ENCODE results near the gene AMPD2. TPM values are rescaled to one million over a fixed set of nuclear protein-coding genes. Genes with fewer than 3 reads are reported as not detected.

AMPD2 gene
- total and polyA plus RNA-seq, 4 donors: 19.2 to 87.4 (median 22.7) TPM

DNA sequence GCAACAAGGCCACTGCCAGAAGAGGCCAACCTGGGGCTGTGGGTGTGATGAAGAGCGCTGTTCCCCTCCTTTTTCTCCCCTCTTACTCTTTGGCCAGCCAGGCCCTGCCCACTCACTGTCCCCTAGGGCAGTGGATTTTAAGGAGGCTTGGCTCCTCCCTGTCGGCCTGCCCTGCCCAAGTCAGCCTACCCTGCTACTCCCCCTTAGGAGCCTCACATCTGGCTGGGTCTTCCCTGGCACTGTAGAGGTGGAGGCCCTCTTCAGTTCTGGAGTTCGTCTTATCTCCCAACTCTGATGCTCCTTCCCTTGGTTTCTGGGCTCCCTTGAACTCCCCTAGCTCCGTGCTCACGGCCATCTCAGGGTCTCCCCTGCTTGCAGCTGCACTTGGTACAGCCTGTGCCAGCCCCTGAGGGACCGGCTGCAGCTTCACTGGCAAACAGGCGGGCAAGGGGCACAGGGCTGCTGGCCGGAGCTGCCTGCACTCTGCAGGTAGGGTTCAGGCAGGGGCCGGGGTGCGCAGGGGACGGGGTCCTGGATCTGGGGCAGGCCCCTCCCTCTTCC is 4.0 kb downstream of the AMPD2 start:
- no peak overlapping the region for H3K9ac ChIP-seq (ENCODE audit: low read depth in 1 of 2, low read length in 2 of 2)
- TF ChIP-seq, protein P1, sequence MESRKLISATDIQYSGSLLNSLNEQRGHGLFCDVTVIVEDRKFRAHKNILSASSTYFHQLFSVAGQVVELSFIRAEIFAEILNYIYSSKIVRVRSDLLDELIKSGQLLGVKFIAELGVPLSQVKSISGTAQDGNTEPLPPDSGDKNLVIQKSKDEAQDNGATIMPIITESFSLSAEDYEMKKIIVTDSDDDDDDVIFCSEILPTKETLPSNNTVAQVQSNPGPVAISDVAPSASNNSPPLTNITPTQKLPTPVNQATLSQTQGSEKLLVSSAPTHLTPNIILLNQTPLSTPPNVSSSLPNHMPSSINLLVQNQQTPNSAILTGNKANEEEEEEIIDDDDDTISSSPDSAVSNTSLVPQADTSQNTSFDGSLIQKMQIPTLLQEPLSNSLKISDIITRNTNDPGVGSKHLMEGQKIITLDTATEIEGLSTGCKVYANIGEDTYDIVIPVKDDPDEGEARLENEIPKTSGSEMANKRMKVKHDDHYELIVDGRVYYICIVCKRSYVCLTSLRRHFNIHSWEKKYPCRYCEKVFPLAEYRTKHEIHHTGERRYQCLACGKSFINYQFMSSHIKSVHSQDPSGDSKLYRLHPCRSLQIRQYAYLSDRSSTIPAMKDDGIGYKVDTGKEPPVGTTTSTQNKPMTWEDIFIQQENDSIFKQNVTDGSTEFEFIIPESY (IDR thresholded peaks at IDR 0.05): no peak
- TF ChIP-seq NR2F2 (IDR thresholded peaks at IDR 0.05) (no peak), JUND (IDR thresholded peaks at IDR 0.05) (no peak), RAD21 (IDR thresholded peaks at IDR 0.05) (no peak), EGR1 (IDR thresholded peaks at IDR 0.05; ENCODE audit: low read depth in 2 of 2) (no peak), RXRA (IDR thresholded peaks at IDR 0.05) (no peak), GABPA (IDR thresholded peaks at IDR 0.05 in 1 of 2, conservative IDR thresholded peaks at IDR 0.05 in 1 of 2) (no peak)
- H3K9me3 ChIP-seq (ENCODE audit: control insufficient read depth in 4 of 4, low read length in 3 of 4): no peaks in the 10 kb centered on the region
- no peak for DNase-seq (ENCODE audit: low spot score)
- H3K4me1 ChIP-seq (ENCODE audit: control insufficient read depth in 4 of 4, insufficient read depth in 4 of 4, low read length in 3 of 4): peaks cover 8 to 46% (median 35%) of the 10 kb centered on the region in 4 donors
- no peak overlapping the region for H3K4me3 ChIP-seq (ENCODE audit: low read depth in 1 of 3, low read length in 3 of 3)
- H3K27me3 ChIP-seq (ENCODE audit: control insufficient read depth in 4 of 4, insufficient read depth in 4 of 4, low read length in 3 of 4): no peaks in the 10 kb centered on the region
- H3K27ac ChIP-seq (ENCODE audit: low read depth in 1 of 2, low read length in 2 of 2): no peak overlapping the region
- 78% methylated on average over 11 of the region's 11 CpGs for WGBS
- H3K36me3 ChIP-seq (ENCODE audit: control insufficient read depth in 4 of 4, insufficient read depth in 3 of 4, low read depth in 1 of 4, low read length in 3 of 4): peaks cover 8 to 29% (median 16%) of the 10 kb centered on the region in 4 donors

DNA sequence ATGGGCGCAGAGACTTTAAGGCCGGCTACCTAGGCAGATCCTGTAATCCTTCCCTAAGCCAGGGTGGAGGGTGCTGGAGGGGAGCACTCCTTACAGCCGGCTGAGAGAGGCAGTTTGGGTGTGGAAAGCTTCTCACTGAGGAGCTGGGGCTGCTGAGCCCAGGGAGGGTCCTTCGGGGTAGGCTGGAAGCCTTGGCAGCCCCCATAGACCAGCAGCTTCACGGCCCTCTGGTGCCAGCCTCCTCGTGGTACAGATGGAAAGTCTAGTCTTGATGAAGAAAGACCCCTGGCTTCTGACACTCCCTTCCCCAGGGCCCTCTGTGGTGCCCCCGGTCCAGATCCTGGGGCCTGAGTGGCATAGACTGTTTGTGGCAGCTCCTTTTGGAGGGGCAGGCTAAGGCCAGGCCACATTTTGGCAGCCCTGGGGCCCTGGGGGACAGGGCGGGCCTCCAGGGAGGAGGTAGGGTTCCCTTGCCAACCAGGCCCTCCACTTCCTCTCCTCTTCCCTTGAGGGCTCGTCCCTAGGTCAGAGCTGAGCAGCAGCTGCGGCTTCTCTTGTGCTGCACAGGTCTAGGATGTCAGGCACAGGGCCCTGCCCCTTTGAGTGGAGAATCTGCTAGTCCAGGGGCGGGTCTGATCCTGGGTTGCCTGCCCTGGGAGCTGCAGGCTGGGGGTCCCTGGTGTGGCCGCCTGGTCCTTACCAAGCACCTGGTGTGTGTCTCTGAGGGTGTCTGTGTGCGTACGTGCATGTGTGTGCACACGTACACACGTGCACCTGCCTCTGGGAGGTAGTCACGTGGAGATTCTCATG is 4.8 kb downstream of the AMPD2 start:
- Histone ChIP-seq H3K4me3 (ENCODE audit: low read depth in 1 of 3, low read length in 3 of 3) (no peak overlapping the region), H3K9me3 (ENCODE audit: control insufficient read depth in 4 of 4, low read length in 3 of 4) (no peaks in the 10 kb centered on the region), H3K27me3 (ENCODE audit: control insufficient read depth in 4 of 4, insufficient read depth in 4 of 4, low read length in 3 of 4) (no peaks in the 10 kb centered on the region), H3K9ac (ENCODE audit: low read depth in 1 of 2, low read length in 2 of 2) (no peak overlapping the region), H3K36me3 (ENCODE audit: control insufficient read depth in 4 of 4, insufficient read depth in 3 of 4, low read depth in 1 of 4, low read length in 3 of 4) (peaks cover 9 to 37% (median 19%) of the 10 kb centered on the region in 4 donors), H3K4me1 (ENCODE audit: control insufficient read depth in 4 of 4, insufficient read depth in 4 of 4, low read length in 3 of 4) (peaks cover 5 to 39% (median 28%) of the 10 kb centered on the region in 4 donors), H3K27ac (ENCODE audit: low read depth in 1 of 2, low read length in 2 of 2) (no peak overlapping the region)
- TF ChIP-seq, protein P2, sequence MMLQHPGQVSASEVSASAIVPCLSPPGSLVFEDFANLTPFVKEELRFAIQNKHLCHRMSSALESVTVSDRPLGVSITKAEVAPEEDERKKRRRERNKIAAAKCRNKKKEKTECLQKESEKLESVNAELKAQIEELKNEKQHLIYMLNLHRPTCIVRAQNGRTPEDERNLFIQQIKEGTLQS (IDR thresholded peaks at IDR 0.05): no peak
- TF ChIP-seq, protein P3, sequence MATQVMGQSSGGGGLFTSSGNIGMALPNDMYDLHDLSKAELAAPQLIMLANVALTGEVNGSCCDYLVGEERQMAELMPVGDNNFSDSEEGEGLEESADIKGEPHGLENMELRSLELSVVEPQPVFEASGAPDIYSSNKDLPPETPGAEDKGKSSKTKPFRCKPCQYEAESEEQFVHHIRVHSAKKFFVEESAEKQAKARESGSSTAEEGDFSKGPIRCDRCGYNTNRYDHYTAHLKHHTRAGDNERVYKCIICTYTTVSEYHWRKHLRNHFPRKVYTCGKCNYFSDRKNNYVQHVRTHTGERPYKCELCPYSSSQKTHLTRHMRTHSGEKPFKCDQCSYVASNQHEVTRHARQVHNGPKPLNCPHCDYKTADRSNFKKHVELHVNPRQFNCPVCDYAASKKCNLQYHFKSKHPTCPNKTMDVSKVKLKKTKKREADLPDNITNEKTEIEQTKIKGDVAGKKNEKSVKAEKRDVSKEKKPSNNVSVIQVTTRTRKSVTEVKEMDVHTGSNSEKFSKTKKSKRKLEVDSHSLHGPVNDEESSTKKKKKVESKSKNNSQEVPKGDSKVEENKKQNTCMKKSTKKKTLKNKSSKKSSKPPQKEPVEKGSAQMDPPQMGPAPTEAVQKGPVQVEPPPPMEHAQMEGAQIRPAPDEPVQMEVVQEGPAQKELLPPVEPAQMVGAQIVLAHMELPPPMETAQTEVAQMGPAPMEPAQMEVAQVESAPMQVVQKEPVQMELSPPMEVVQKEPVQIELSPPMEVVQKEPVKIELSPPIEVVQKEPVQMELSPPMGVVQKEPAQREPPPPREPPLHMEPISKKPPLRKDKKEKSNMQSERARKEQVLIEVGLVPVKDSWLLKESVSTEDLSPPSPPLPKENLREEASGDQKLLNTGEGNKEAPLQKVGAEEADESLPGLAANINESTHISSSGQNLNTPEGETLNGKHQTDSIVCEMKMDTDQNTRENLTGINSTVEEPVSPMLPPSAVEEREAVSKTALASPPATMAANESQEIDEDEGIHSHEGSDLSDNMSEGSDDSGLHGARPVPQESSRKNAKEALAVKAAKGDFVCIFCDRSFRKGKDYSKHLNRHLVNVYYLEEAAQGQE (IDR thresholded peaks at IDR 0.05): no peak
- TF ChIP-seq, protein P4, sequence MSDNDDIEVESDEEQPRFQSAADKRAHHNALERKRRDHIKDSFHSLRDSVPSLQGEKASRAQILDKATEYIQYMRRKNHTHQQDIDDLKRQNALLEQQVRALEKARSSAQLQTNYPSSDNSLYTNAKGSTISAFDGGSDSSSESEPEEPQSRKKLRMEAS (IDR thresholded peaks at IDR 0.05): no peak
- TF ChIP-seq RXRA (IDR thresholded peaks at IDR 0.05) (no peak), GABPA (IDR thresholded peaks at IDR 0.05 in 1 of 2, conservative IDR thresholded peaks at IDR 0.05 in 1 of 2) (no peak), HNF4G (IDR thresholded peaks at IDR 0.05) (no peak), SP1 (IDR thresholded peaks at IDR 0.05) (no peak), FOXA1 (IDR thresholded peaks at IDR 0.05) (no peak), JUND (IDR thresholded peaks at IDR 0.05) (no peak), YY1 (IDR thresholded peaks at IDR 0.05) (no peak), FOXA2 (IDR thresholded peaks at IDR 0.05) (no peak)
- TF ChIP-seq, protein P5, sequence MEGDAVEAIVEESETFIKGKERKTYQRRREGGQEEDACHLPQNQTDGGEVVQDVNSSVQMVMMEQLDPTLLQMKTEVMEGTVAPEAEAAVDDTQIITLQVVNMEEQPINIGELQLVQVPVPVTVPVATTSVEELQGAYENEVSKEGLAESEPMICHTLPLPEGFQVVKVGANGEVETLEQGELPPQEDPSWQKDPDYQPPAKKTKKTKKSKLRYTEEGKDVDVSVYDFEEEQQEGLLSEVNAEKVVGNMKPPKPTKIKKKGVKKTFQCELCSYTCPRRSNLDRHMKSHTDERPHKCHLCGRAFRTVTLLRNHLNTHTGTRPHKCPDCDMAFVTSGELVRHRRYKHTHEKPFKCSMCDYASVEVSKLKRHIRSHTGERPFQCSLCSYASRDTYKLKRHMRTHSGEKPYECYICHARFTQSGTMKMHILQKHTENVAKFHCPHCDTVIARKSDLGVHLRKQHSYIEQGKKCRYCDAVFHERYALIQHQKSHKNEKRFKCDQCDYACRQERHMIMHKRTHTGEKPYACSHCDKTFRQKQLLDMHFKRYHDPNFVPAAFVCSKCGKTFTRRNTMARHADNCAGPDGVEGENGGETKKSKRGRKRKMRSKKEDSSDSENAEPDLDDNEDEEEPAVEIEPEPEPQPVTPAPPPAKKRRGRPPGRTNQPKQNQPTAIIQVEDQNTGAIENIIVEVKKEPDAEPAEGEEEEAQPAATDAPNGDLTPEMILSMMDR (IDR thresholded peaks at IDR 0.05; ENCODE audit: low read depth, low read length, missing input control): no peak
- whole genome bisulfite sequencing: 83% methylated on average over 17 of the region's 17 CpGs
- no peak for DNase-seq (ENCODE audit: low spot score)

Data from liver (tissue), 9 donors.